ENCODE data around the gene NCOA5. TPM values are rescaled to one million over a fixed set of nuclear protein-coding genes. Genes with fewer than 3 reads are reported as not detected.

Gene NCOA5
- total RNA-seq, 1 experiment from 2014 or later: 34.4 TPM

- H3K27me3 Mint-ChIP-seq (ENCODE audit: unreplicated experiment): peaks cover 82% of the 10 kb centered on the region
- BruUV-seq (replicated peaks): no TSS peak
- H3K9me3 Mint-ChIP-seq (ENCODE audit: low read depth, unreplicated experiment): no peaks in the 10 kb centered on the region
- peaks cover 8% of the 10 kb centered on the region for H3K4me1 Mint-ChIP-seq (ENCODE audit: low read depth, unreplicated experiment)
- no peak for TF ChIP-seq CTCF (IDR thresholded peaks at IDR 0.05; ENCODE audit: unreplicated experiment)
- H3K27ac Mint-ChIP-seq (ENCODE audit: unreplicated experiment): no peak overlapping the region
- intact Hi-C loops (cut with micrococcal nuclease; ENCODE audit: unreplicated experiment): loop anchor here (2.0 to 10.0 kb wide), 2 partner anchors 64 to 312 kb away; no protein-coding TSS in a partner anchor
- H3K36me3 Mint-ChIP-seq (ENCODE audit: insufficient read depth, unreplicated experiment): no peaks in the 10 kb centered on the region
- H3K4me3 Mint-ChIP-seq (ENCODE audit: low read depth, unreplicated experiment): no peak overlapping the region
- CTCF ChIA-PET: interaction anchor here (0.6 to 1.6 kb wide), 27 partner anchors 8 to 1294 kb away, joined by 3 to 14 read pairs (median 4); partner anchors contain the start of genes CD40 and ELMO2
- DNase-seq: no peak
These were observed 66.6 kb downstream of the NCOA5 start for GRCh38 chr20:46023148-46023484.

- CTCF ChIA-PET: interaction anchor here (0.6 to 1.6 kb wide), 29 partner anchors 8 to 1293 kb away, joined by 3 to 14 read pairs (median 4); partner anchors contain the start of genes CD40 and ELMO2
- intact Hi-C loops (cut with micrococcal nuclease; ENCODE audit: unreplicated experiment): loop anchor here (2.0 to 10.0 kb wide), 2 partner anchors 64 to 312 kb away; no protein-coding TSS in a partner anchor
- DNase-seq: peak; percentile 91
- no peak overlapping the region for H3K27ac Mint-ChIP-seq (ENCODE audit: unreplicated experiment)
- TF ChIP-seq CTCF (IDR thresholded peaks at IDR 0.05; ENCODE audit: unreplicated experiment): peak; percentile 98
- H3K27me3 Mint-ChIP-seq (ENCODE audit: unreplicated experiment): peaks cover 87% of the 10 kb centered on the region
- no peaks in the 10 kb centered on the region for H3K9me3 Mint-ChIP-seq (ENCODE audit: low read depth, unreplicated experiment)
- BruUV-seq (replicated peaks): no TSS peak
- H3K36me3 Mint-ChIP-seq (ENCODE audit: insufficient read depth, unreplicated experiment): no peaks in the 10 kb centered on the region
- H3K4me1 Mint-ChIP-seq (ENCODE audit: low read depth, unreplicated experiment): peaks cover 8% of the 10 kb centered on the region
- H3K4me3 Mint-ChIP-seq (ENCODE audit: low read depth, unreplicated experiment): peak overlapping the region; percentile 49
These were observed 67.2 kb downstream of the NCOA5 start for GRCh38 chr20:46022411-46023147.

- no peaks in the 10 kb centered on the region for H3K36me3 Mint-ChIP-seq (ENCODE audit: insufficient read depth, unreplicated experiment)
- H3K27me3 Mint-ChIP-seq (ENCODE audit: unreplicated experiment): peaks cover 88% of the 10 kb centered on the region
- H3K4me3 Mint-ChIP-seq (ENCODE audit: low read depth, unreplicated experiment): peak overlapping the region; percentile 49
- H3K27ac Mint-ChIP-seq (ENCODE audit: unreplicated experiment): no peak overlapping the region
- no peaks in the 10 kb centered on the region for H3K9me3 Mint-ChIP-seq (ENCODE audit: low read depth, unreplicated experiment)
- BruUV-seq (replicated peaks): no TSS peak
- peak; percentile 64 for DNase-seq
- H3K4me1 Mint-ChIP-seq (ENCODE audit: low read depth, unreplicated experiment): peaks cover 8% of the 10 kb centered on the region
- intact Hi-C loops (cut with micrococcal nuclease; ENCODE audit: unreplicated experiment): loop anchor here (2.0 to 10.0 kb wide), 2 partner anchors 65 to 313 kb away; no protein-coding TSS in a partner anchor
- TF ChIP-seq CTCF (IDR thresholded peaks at IDR 0.05; ENCODE audit: unreplicated experiment): no peak
- CTCF ChIA-PET: interaction anchor here (0.9 to 1.6 kb wide), 14 partner anchors 7 to 464 kb away, joined by 3 to 14 read pairs (median 5); partner anchors contain the start of gene CD40
These were observed 68.1 kb downstream of the NCOA5 start for GRCh38 chr20:46021361-46022359.

GRCh38 chr20:46020555-46020954 is 69.2 kb downstream of the NCOA5 start:
- H3K36me3 Mint-ChIP-seq (ENCODE audit: insufficient read depth, unreplicated experiment): no peaks in the 10 kb centered on the region
- H3K4me1 Mint-ChIP-seq (ENCODE audit: low read depth, unreplicated experiment): peaks cover 8% of the 10 kb centered on the region
- TF ChIP-seq CTCF (IDR thresholded peaks at IDR 0.05; ENCODE audit: unreplicated experiment): no peak
- DNase-seq: no peak
- H3K27ac Mint-ChIP-seq (ENCODE audit: unreplicated experiment): no peak overlapping the region
- CTCF ChIA-PET: interaction anchor here (0.7 kb wide), 1 partner anchor 298 kb away, joined by 3 read pairs; the partner anchor contains the start of gene SPINT4
- intact Hi-C loops (cut with micrococcal nuclease; ENCODE audit: unreplicated experiment): loop anchor here (10.0 kb wide), 1 partner anchor 314 kb away; no protein-coding TSS in a partner anchor
- BruUV-seq (replicated peaks): no TSS peak
- no peak overlapping the region for H3K4me3 Mint-ChIP-seq (ENCODE audit: low read depth, unreplicated experiment)
- H3K27me3 Mint-ChIP-seq (ENCODE audit: unreplicated experiment): peaks cover 81% of the 10 kb centered on the region
- no peaks in the 10 kb centered on the region for H3K9me3 Mint-ChIP-seq (ENCODE audit: low read depth, unreplicated experiment)

Measured in Calu3 (cell line).